RPMI7951 (cell line): Measurements from ENCODE around the gene ACSL6. TPM values are rescaled to one million over a fixed set of nuclear protein-coding genes. Genes with fewer than 3 reads are reported as not detected.

Experiments
- DNase-seq: peaks from one replicate; pipeline ENCODE4 v3.0.0-alpha.2; 2012; ENCODE audit warnings: low read depth
- total RNA-seq: library from RNA; depleted of rRNA; stranded (reverse); fragments of >200 nt; shearing (Covaris generic); gene quantifications from 2 replicates; pipeline ENCODE4 v1.2.3, GENCODE V29; 2014

The ACSL6 gene
- total RNA-seq, 1 experiment from 2014 or later, result not detected

GRCh38 chr5:132016721-132017250 lies 5.3 kb upstream of the ACSL6 start:
- no peak for DNase-seq

- no peak for DNase-seq
Observed at GRCh38 chr5:132013711-132014110, 2.3 kb upstream of the ACSL6 start.

- no peak for DNase-seq
Observed at GRCh38 chr5:132013006-132013689, 1.7 kb upstream of the ACSL6 start.

- peak; percentile 45 for DNase-seq
Observed at GRCh38 chr5:132012371-132013005, 1.0 kb upstream of the ACSL6 start.

GRCh38 chr5:132010989-132011621 lies 353 bp downstream of the ACSL6 start:
- no peak for DNase-seq

DNA sequence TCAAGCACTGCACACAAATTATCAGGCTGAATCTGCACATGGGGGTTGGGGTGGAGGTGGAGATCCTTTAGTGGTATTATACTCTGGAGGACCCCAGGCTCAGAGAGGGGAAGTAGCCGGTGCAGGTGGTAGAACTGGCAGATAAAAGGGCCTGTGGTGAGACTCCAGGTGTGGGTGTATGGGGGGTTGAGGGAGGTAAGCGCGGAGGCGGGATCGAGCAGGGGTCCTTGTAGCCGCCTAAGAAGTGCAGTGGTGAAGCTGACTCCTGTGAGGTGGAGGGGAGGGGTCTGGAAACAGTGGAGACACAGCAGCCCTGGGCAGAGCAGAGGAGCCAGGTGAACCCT lies 841 bp downstream of the ACSL6 start:
- no peak for DNase-seq

- no peak for DNase-seq
Observed at GRCh38 chr5:132009706-132010405, 1.6 kb downstream of the ACSL6 start.

DNA sequence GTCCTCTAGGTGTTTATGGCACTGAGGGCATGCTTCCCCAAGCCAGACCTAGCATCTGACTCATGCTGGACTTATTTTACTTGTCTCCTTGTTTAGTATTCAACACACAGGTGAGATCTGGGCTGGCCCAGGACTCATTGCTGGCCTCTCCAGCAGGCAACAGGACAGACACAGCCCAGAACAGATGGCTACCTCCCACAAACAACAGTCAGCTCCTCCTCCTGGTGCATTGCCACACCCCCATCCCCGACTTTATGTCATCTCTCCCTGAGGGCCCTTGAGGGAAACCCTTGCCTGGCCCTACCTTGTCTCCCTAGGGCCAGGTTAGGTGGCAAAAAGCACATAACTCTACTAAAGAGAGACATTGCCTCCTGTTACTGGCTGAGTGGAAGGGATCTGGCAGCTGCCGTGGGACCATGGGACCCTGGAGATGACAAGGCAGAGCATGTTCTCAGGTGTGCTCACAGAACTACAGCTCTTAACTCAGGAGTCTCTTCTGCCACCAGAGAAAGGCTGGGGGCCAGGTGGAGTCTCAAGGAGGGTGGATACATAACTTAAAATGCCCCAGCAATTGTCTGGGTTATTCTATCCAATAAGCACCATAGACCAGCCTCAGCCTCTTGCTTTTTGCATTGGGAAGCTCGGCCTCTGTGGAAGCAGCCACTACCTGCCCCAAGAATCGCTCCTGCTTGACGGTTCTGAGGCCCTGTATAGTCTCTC lies 2.3 kb downstream of the ACSL6 start:
- DNase-seq, result no peak

GRCh38 chr5:132008163-132008473 lies 3.3 kb downstream of the ACSL6 start:
- no peak for DNase-seq

- peak; percentile 67 for DNase-seq
Observed at GRCh38 chr5:132007399-132008162, 3.9 kb downstream of the ACSL6 start.

DNA sequence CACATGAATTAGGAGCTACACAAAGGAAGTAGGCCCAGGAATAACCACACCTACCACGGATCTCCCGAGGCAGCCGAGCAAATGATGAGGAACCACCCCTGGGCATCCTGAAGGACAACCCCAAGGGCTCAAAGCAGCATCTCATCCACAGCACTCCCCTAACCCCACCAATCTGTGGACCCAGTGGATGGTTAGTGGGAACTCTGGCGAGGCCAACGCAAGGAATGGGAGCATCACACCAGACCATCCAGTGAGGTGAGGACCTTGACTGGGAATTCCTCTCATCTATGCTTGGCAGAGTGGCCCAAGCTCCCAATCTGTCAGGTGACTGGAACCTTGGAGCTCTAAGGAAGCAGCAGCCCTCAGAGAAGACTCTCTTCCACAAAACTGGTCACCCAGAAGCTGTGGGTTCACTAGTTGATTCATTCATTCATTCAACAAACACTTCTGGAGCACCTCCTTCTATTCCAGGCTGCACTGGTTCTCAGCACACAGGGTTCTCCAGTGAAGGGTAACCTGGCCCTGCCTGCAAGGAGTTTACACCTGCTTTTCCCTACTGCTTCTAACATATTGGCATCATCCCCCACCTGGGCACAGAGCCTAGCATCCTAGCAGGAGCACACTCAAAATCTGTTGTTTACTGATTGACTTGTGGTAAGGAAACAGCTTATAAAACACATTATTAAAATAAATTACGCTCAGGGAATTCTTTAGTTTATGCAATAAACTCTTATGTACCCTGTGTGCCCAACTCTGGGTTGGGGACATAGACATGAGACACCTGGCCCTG lies 4.9 kb downstream of the ACSL6 start:
- DNase-seq, result no peak

- DNase-seq, result no peak
Observed at GRCh38 chr5:132005591-132005990, 5.9 kb downstream of the ACSL6 start.

GRCh38 chr5:132003982-132004381 lies 7.5 kb downstream of the ACSL6 start:
- no peak for DNase-seq

GRCh38 chr5:132003170-132003744 lies 8.2 kb downstream of the ACSL6 start:
- peak; percentile 34 for DNase-seq

DNA sequence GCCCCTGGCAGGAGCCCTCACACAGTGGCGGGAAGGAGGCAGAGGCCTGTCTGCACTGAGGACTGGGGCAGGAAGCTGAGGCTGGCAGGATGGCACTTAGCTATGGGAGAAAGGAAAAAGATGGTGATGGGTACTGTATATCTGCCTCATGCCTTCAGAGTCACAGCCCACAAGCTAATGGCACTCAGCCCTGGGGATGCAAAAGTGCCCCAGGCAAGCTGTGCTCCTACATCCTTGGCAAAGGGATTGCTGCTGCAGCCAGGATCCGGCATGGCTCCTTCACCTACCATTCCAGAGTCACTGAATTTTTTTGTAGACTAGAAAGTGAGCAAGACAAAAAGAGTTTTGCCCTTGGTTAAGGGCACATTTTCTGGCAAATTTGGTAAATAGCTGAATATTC lies 8.7 kb downstream of the ACSL6 start:
- DNase-seq, result peak; percentile 47

GRCh38 chr5:132001647-132002561 lies 9.6 kb downstream of the ACSL6 start:
- DNase-seq, result peak; percentile 73

DNA sequence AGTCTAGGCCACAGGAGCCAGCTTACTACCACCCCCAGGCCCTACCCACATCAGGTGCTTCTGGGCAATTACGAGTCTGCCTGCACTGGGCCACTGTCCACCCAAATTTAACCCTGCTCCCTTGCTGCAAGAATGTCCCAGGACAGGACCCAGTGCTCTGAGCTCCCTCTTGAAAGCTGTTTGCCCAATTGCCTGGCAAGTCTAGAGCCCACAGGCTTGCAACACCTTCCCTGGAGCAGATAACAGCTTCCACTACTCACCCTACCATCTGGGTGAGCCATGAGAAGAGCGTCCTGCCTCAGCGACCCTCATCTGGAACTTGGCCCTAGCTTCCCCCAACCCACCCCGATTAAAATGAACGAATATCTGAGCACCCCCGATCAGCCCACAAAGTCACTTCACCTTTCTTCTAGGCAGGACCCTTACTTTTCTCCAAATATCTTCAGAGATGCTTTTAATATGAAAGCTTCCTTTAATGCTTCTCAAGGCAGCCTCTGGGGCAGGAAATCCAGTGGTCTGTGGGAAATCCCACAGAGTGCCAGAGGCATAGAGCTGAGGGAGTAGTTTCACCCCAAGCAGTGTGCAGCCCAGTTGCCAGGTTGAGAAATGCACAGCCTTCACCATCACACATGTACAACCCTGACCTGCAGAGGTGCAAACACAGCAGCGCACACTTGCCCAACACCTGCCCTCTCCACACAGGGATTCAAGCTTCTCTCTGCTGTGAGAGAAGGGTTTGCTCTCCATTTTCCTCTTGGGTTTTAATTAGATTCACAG lies 10.6 kb downstream of the ACSL6 start:
- no peak for DNase-seq

- DNase-seq, result no peak
Observed at GRCh38 chr5:132000241-132000490, 11.3 kb downstream of the ACSL6 start.
